Measurements from ENCODE around the gene TIMM8A. TPM values are rescaled to one million over a fixed set of nuclear protein-coding genes. Genes with fewer than 3 reads are reported as not detected.

The TIMM8A gene
- total RNA-seq, 2 donors from 2014 or later: 4.0 to 4.9 TPM

DNA sequence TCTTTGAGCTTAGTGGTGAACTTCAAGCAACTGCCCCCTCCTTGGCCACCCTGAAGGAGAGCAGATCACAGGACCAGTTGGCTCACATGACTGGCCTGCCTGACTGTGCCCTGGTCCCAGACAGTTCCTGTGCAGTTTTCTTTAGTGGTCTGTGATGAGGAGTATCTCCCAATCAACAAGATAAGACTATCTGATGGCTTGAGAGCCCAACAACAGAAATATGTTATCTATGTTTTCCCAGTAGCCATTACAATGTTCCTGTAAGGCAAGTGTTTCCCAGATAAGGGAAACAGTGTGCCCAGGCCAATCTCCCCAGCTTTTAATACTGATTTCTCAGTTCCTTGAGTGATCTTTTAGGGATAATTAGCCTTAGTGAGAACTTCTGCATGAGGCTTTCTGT lies 14.2 kb upstream of the TIMM8A start:
- Histone ChIP-seq H3K36me3 (no peaks in the 10 kb centered on the region), H3K27me3 (replicated peaks; ENCODE audit: insufficient read depth) (no peaks in the 10 kb centered on the region), H3K27ac (no peak overlapping the region), H3K4me3 (no peak overlapping the region), H3K9me3 (no peaks in the 10 kb centered on the region), H3K4me1 (replicated peaks) (no peaks in the 10 kb centered on the region)
- TF ChIP-seq, protein P1, sequence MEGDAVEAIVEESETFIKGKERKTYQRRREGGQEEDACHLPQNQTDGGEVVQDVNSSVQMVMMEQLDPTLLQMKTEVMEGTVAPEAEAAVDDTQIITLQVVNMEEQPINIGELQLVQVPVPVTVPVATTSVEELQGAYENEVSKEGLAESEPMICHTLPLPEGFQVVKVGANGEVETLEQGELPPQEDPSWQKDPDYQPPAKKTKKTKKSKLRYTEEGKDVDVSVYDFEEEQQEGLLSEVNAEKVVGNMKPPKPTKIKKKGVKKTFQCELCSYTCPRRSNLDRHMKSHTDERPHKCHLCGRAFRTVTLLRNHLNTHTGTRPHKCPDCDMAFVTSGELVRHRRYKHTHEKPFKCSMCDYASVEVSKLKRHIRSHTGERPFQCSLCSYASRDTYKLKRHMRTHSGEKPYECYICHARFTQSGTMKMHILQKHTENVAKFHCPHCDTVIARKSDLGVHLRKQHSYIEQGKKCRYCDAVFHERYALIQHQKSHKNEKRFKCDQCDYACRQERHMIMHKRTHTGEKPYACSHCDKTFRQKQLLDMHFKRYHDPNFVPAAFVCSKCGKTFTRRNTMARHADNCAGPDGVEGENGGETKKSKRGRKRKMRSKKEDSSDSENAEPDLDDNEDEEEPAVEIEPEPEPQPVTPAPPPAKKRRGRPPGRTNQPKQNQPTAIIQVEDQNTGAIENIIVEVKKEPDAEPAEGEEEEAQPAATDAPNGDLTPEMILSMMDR (IDR thresholded peaks at IDR 0.05): no peak
- TF ChIP-seq POLR2A (IDR thresholded peaks at IDR 0.05) (no peak), POLR2AphosphoS5 (IDR thresholded peaks at IDR 0.05) (no peak)
- intact Hi-C loops (cut with DNase I): no loop called here
- no peak for DNase-seq (ENCODE audit: low spot score)

DNA sequence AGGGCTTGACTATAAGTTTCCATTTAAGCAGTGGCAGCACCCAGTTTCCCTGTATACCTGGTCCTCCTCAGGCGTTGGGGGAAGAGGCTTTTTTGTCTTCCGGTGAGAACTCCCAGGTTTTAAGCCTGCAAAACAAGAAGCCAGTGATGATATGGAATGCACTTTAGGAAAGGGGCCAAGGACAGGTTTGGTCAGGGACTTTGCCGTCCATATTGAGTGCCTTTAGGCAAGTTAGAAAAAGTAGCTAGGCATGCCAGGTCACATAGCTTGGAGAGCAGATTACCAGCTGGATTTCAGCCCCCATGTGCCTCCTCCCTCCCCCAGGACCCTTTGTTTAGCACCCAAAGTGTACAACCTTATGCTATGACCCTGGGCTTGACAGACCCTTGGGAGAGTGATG lies 13.6 kb upstream of the TIMM8A start:
- H3K36me3 ChIP-seq: no peaks in the 10 kb centered on the region
- H3K4me1 ChIP-seq (replicated peaks): no peaks in the 10 kb centered on the region
- no peak overlapping the region for H3K4me3 ChIP-seq
- DNase-seq (ENCODE audit: low spot score): no peak
- intact Hi-C loops (cut with DNase I): no loop called here
- H3K9me3 ChIP-seq: no peaks in the 10 kb centered on the region
- TF ChIP-seq, protein P1 (IDR thresholded peaks at IDR 0.05): no peak
- TF ChIP-seq POLR2A (IDR thresholded peaks at IDR 0.05) (no peak), POLR2AphosphoS5 (IDR thresholded peaks at IDR 0.05) (no peak)
- 22% methylated on average over 3 of the region's 3 CpGs for WGBS
- H3K27me3 ChIP-seq (replicated peaks; ENCODE audit: insufficient read depth): no peaks in the 10 kb centered on the region
- no peak overlapping the region for H3K27ac ChIP-seq

DNA sequence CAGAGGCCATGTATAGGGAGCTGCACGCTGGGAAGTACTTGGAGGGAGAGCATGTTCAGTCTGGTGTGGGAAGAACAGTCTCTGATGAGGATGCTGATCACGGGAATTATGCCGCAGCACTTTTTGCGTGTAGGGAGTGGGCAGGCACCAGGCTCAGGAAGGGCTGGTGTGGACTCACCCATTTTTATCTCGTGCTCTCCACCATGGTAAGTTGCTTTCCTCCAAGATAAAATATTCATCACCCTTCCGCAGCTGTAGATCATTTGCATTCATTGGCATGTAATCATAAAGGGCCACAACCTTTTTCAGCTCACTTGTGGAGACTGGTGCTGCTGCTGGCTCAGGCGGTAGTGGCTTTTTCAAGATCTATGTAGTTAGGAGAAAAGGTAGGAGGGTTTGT lies 11.8 kb upstream of the TIMM8A start:
- TF ChIP-seq POLR2A (IDR thresholded peaks at IDR 0.05) (no peak), POLR2AphosphoS5 (IDR thresholded peaks at IDR 0.05) (no peak)
- TF ChIP-seq, protein P1 (IDR thresholded peaks at IDR 0.05): no peak
- Histone ChIP-seq H3K4me1 (replicated peaks) (no peaks in the 10 kb centered on the region), H3K27me3 (replicated peaks; ENCODE audit: insufficient read depth) (no peaks in the 10 kb centered on the region), H3K27ac (no peak overlapping the region), H3K9me3 (no peaks in the 10 kb centered on the region), H3K4me3 (no peak overlapping the region), H3K36me3 (no peaks in the 10 kb centered on the region)
- intact Hi-C loops (cut with DNase I): no loop called here
- DNase-seq (ENCODE audit: low spot score): no peak
- WGBS: 90% methylated on average over 6 of the region's 7 CpGs

DNA sequence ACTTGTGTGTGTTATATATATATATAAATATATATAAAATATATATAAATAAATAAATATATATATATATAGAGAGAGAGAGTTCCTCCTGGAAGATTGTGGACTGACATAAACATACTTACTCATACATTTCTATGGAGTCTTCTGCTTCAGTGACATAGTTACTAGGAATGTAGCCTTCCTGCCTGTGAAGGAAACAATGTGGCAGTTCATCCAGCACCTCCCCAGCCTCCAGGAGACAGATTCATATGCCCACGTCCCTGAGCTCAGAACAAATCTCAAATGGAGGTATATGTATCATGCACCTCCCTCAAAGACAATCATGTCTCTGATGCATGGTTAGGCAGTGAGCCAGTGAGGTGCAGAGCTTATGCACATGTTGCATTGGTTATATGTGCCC lies 11.4 kb upstream of the TIMM8A start:
- Histone ChIP-seq H3K9me3 (no peaks in the 10 kb centered on the region), H3K4me3 (no peak overlapping the region), H3K27ac (no peak overlapping the region), H3K36me3 (no peaks in the 10 kb centered on the region), H3K4me1 (replicated peaks) (no peaks in the 10 kb centered on the region), H3K27me3 (replicated peaks; ENCODE audit: insufficient read depth) (no peaks in the 10 kb centered on the region)
- intact Hi-C loops (cut with DNase I): no loop called here
- WGBS: 67% methylated on average over 1 of the region's 1 CpG
- no peak for DNase-seq (ENCODE audit: low spot score)
- no peak for TF ChIP-seq POLR2AphosphoS5 (IDR thresholded peaks at IDR 0.05)

DNA sequence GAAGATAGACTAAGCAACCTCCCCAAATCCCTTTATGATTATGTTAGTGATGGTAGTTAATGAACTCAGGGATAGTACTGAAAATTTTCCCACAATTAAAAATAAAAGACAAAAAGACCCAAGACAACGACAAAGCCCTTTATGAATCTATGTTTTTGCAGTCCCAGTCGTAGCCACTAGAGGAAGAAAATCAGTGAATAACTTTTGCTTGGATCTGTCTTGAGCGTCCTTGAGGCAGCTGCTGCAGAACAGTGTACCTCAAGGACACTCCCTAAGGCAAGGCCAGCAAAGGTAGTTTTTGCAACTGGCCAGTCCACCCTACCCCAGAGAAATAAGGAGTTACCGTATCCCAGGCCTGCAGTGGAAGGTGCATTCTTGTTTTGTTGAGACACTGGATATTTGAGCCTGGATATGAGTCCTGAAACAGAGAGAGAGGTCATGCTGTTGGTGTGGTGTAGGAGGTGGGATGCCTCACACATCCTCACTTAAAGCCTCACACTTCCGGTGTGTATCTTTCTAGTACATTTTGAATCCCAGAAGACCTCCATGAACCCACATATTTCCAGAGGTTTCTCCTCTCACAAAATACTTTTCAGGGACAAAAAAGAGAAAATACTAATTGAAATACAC lies 8.7 kb upstream of the TIMM8A start:
- Histone ChIP-seq H3K27ac (no peak overlapping the region), H3K36me3 (no peaks in the 10 kb centered on the region), H3K27me3 (replicated peaks; ENCODE audit: insufficient read depth) (no peaks in the 10 kb centered on the region), H3K4me1 (replicated peaks) (no peaks in the 10 kb centered on the region), H3K9me3 (no peaks in the 10 kb centered on the region), H3K4me3 (no peak overlapping the region)
- intact Hi-C loops (cut with DNase I): no loop called here
- WGBS: 71% methylated on average over 5 of the region's 5 CpGs
- no peak for TF ChIP-seq POLR2AphosphoS5 (IDR thresholded peaks at IDR 0.05)
- DNase-seq (ENCODE audit: low spot score): no peak

DNA sequence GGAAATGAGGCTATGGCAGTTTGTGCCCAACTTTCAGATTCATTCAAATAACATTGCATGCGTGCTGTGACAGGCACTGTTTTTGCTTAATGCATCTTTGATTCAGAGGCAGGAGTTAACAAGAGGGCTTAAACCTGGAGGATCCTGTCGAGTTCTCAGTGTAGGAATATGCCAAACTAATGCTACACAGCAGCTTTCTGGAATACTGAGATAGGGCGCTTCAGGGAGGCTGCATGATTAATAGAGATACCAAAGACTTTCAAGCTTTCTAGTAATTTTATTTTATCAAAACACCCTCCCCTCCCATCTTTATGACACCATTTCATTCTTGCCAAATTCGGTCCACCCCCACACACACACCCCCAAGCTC lies 636 bp upstream of the TIMM8A start:
- DNase-seq (ENCODE audit: low spot score): no peak
- intact Hi-C loops (cut with DNase I): no loop called here
- peak overlapping the region; percentile 91 to 92 for H3K27ac ChIP-seq
- no peaks in the 10 kb centered on the region for H3K27me3 ChIP-seq (replicated peaks; ENCODE audit: insufficient read depth)
- peak overlapping the region; percentile 48 to 52 for H3K4me3 ChIP-seq
- 22% methylated on average over 4 of the region's 4 CpGs for WGBS
- TF ChIP-seq, protein P1 (IDR thresholded peaks at IDR 0.05): no peak
- TF ChIP-seq POLR2A (IDR thresholded peaks at IDR 0.05) (no peak), POLR2AphosphoS5 (IDR thresholded peaks at IDR 0.05) (no peak)
- no peaks in the 10 kb centered on the region for H3K9me3 ChIP-seq
- no peaks in the 10 kb centered on the region for H3K36me3 ChIP-seq
- no peaks in the 10 kb centered on the region for H3K4me1 ChIP-seq (replicated peaks)

All from prostate gland (tissue), 2 donors.